Prostate gland (tissue), 2 donors: ENCODE measurements around the gene OAT. TPM values are rescaled to one million over a fixed set of nuclear protein-coding genes. Genes with fewer than 3 reads are reported as not detected.

Experiments used
- DNase-seq: peaks from one replicate; pipeline ENCODE4 v3.0.0-alpha.2; 2019; ENCODE audit warnings: low spot score
- H3K27ac ChIP-seq, 2 donors: fragments of 200-600 bp; sonication (generic); 2 replicates each; pipeline ENCODE4 v1.5.1; 2017 to 2019
- H3K27me3 ChIP-seq: fragments of 200-600 bp; sonication (generic); replicated peaks from 2 replicates; pipeline ENCODE4 v1.5.1; 2019; ENCODE audit not compliant: insufficient read depth
- H3K36me3 ChIP-seq, 2 donors: fragments of 200-600 bp; sonication (generic); 1 replicate in 1 of 2; 2 replicates in 1 of 2; pipeline versions ENCODE4 v1.5.1 to v1.8.1; 2017 to 2019
- H3K4me1 ChIP-seq: fragments of 200-600 bp; sonication (generic); replicated peaks from 2 replicates; pipeline ENCODE4 v1.5.1; 2019
- H3K4me3 ChIP-seq, 2 donors: fragments of 200-600 bp; sonication (generic); 2 replicates each; pipeline ENCODE4 v1.5.1; 2017 to 2019
- H3K9me3 ChIP-seq: fragments of 200-600 bp; sonication (generic); 2 replicates; pipeline ENCODE4 v1.5.1; 2017
- CTCF ChIP-seq, 4 experiments: fragments of 200-600 bp in 2 of 4; fragments of 450-650 bp in 2 of 4; sonication (generic) in 2 of 4; IDR thresholded peaks; 1 replicate in 3 of 4; 2 replicates in 1 of 4; pipeline ENCODE4 v1.5.1; 2016 to 2019; ENCODE audit warnings: antibody characterized with exemption in 4 of 4, mild to moderate bottlenecking in 2 of 4, moderate library complexity in 2 of 4
- POLR2A ChIP-seq: fragments of 450-650 bp; IDR thresholded peaks from one replicate; pipeline ENCODE4 v1.6.1; 2016; ENCODE audit warnings: antibody characterized with exemption, mild to moderate bottlenecking
- POLR2AphosphoS5 ChIP-seq: sonication (generic); formaldehyde crosslinking; IDR thresholded peaks from one replicate; pipeline ENCODE4 v1.6.1; 2017; ENCODE audit warnings: antibody characterized with exemption
- WGBS: methylation state at CpG from one replicate; pipeline ENCODE4 v1.1.5; 2018; 5-methylcytosine and 5-hydroxymethylcytosine counted together
- intact Hi-C: fragments of 100-400 bp; cut with DNase I; formaldehyde crosslinking; loops from one replicate; pipeline ENCODE4 v1.14.2; 2022
- total RNA-seq, 2 donors: library from RNA; depleted of rRNA; stranded (reverse); fragments of >200 nt; gene quantifications; one replicate each; pipeline ENCODE4 v1.1.0, GENCODE V29; 2016

OAT gene
- total RNA-seq, 2 donors from 2014 or later = 86.3 to 139 TPM

- H3K27ac ChIP-seq = no peak overlapping the region
- intact Hi-C loops = no loop called here
- no peak overlapping the region for H3K4me3 ChIP-seq
- 97% methylated on average over 4 of the region's 4 CpGs for WGBS
- no peak for DNase-seq
- H3K36me3 ChIP-seq = no peaks in the 10 kb centered on the region
- H3K9me3 ChIP-seq = no peaks in the 10 kb centered on the region
- TF ChIP-seq POLR2A = no peak
- TF ChIP-seq CTCF (IDR thresholded peaks at IDR 0.05) = no peak
- H3K4me1 ChIP-seq = no peaks in the 10 kb centered on the region
- H3K27me3 ChIP-seq = no peaks in the 10 kb centered on the region
These were observed 51.3 kb downstream of the OAT start for GRCh38 chr10:124367414-124367813.

- no peak overlapping the region for H3K27ac ChIP-seq
- H3K4me1 ChIP-seq = no peaks in the 10 kb centered on the region
- no peak overlapping the region for H3K4me3 ChIP-seq
- TF ChIP-seq POLR2AphosphoS5 (no peak), POLR2A (no peak)
- DNase-seq = no peak
- 80% methylated on average over 7 of the region's 7 CpGs for WGBS
- H3K36me3 ChIP-seq = no peaks in the 10 kb centered on the region
- no peaks in the 10 kb centered on the region for H3K27me3 ChIP-seq
- intact Hi-C loops = no loop called here
- H3K9me3 ChIP-seq = no peaks in the 10 kb centered on the region
These were observed 51.9 kb downstream of the OAT start for GRCh38 chr10:124366825-124367224.

GRCh38 chr10:124366343-124366742 is 52.4 kb downstream of the OAT start:
- 45% methylated on average over 5 of the region's 5 CpGs for WGBS
- Histone ChIP-seq H3K4me3 (no peak overlapping the region), H3K27ac (no peak overlapping the region), H3K36me3 (no peaks in the 10 kb centered on the region), H3K9me3 (no peaks in the 10 kb centered on the region), H3K4me1 (no peaks in the 10 kb centered on the region), H3K27me3 (no peaks in the 10 kb centered on the region)
- TF ChIP-seq POLR2A = no peak
- no peak for TF ChIP-seq CTCF (IDR thresholded peaks at IDR 0.05)
- no peak for TF ChIP-seq POLR2AphosphoS5
- intact Hi-C loops = no loop called here
- no peak for DNase-seq

GRCh38 chr10:124364674-124365073 is 54.0 kb downstream of the OAT start:
- H3K27ac ChIP-seq = peak overlapping the region in 1 of 2 donors; percentile 48
- intact Hi-C loops = no loop called here
- TF ChIP-seq CTCF (IDR thresholded peaks at IDR 0.05) (no peak), POLR2AphosphoS5 (peak; percentile 60)
- no peak overlapping the region for H3K4me3 ChIP-seq
- H3K27me3 ChIP-seq = no peaks in the 10 kb centered on the region
- WGBS = 51% methylated on average over 5 of the region's 5 CpGs
- H3K4me1 ChIP-seq = no peaks in the 10 kb centered on the region
- no peaks in the 10 kb centered on the region for H3K9me3 ChIP-seq
- peak; percentile 72 for DNase-seq
- H3K36me3 ChIP-seq = no peaks in the 10 kb centered on the region

GRCh38 chr10:124362568-124362967 is 56.2 kb downstream of the OAT start:
- H3K27ac ChIP-seq = no peak overlapping the region
- no peaks in the 10 kb centered on the region for H3K9me3 ChIP-seq
- intact Hi-C loops = no loop called here
- H3K4me1 ChIP-seq = no peaks in the 10 kb centered on the region
- H3K4me3 ChIP-seq = no peak overlapping the region
- DNase-seq = no peak
- no peaks in the 10 kb centered on the region for H3K27me3 ChIP-seq
- 85% methylated on average over 10 of the region's 10 CpGs for WGBS
- H3K36me3 ChIP-seq = no peaks in the 10 kb centered on the region
- no peak for TF ChIP-seq POLR2AphosphoS5
- no peak for TF ChIP-seq CTCF (IDR thresholded peaks at IDR 0.05)
- TF ChIP-seq POLR2A = no peak
